GM23338 (cell line): ENCODE results near the gene KLC4.

Experiments
- REST ChIP-seq: IDR thresholded peaks from one replicate; pipeline ENCODE4 v1.6.1; 2018; ENCODE audit warnings: antibody characterized with exemption; ENCODE audit not compliant: unreplicated experiment
- ZNF114 ChIP-seq: fragments of 250-450 bp; sonication (Bioruptor Pico); IDR thresholded peaks from 2 replicates; pipeline ENCODE4 v1.5.0; 2020; ENCODE audit warnings: mild to moderate bottlenecking, moderate library complexity
- ZNF462 ChIP-seq: fragments of 250-450 bp; sonication (Bioruptor Pico); IDR thresholded peaks from 2 replicates; pipeline ENCODE4 v1.5.0; 2020; ENCODE audit warnings: mild to moderate bottlenecking, moderate library complexity
- TF ChIP-seq, protein P1 (sequence below), 2 experiments: fragments of 200-600 bp in 1 of 2; sonication (generic) in 1 of 2; conservative IDR thresholded peaks; 2 replicates each; pipeline versions ENCODE4 v1.5.1 to v1.6.1; 2016 to 2017; ENCODE audit warnings: antibody characterized with exemption in 2 of 2, low read depth in 2 of 2, mild to moderate bottlenecking in 2 of 2, moderate library complexity in 1 of 2

- no peak for TF ChIP-seq ZNF462
- TF ChIP-seq, protein P1, sequence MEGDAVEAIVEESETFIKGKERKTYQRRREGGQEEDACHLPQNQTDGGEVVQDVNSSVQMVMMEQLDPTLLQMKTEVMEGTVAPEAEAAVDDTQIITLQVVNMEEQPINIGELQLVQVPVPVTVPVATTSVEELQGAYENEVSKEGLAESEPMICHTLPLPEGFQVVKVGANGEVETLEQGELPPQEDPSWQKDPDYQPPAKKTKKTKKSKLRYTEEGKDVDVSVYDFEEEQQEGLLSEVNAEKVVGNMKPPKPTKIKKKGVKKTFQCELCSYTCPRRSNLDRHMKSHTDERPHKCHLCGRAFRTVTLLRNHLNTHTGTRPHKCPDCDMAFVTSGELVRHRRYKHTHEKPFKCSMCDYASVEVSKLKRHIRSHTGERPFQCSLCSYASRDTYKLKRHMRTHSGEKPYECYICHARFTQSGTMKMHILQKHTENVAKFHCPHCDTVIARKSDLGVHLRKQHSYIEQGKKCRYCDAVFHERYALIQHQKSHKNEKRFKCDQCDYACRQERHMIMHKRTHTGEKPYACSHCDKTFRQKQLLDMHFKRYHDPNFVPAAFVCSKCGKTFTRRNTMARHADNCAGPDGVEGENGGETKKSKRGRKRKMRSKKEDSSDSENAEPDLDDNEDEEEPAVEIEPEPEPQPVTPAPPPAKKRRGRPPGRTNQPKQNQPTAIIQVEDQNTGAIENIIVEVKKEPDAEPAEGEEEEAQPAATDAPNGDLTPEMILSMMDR (conservative IDR thresholded peaks at IDR 0.05; ENCODE audit: low read depth in 2 of 2): no peak
- no peak for TF ChIP-seq REST
- no peak for TF ChIP-seq ZNF114 (CRISPR knock-in tag)
Measured at GRCh38 chr6:43059168-43060033, at the start of gene KLC4, which contains the start of gene MRPL2.
